Urothelium cell line (cell line): ENCODE data around the gene CEP104.

Source experiments
- DNase-seq: peaks from one replicate; pipeline ENCODE4 v3.0.0; 2011; ENCODE audit warnings: low spot score, mixed read lengths
- FAIRE-seq: peaks from 2 replicates; lab custom pipeline; 2011; peaks lifted over from hg19 to GRCh38; lab: Jason Lieb, UNC

Gene CEP104

GRCh38 chr1:3767328-3767925 lies 89.6 kb downstream of the CEP104 start:
- no peak for FAIRE-seq
- no peak for DNase-seq

- no peak for FAIRE-seq
- DNase-seq = no peak
These were observed 93.5 kb downstream of the CEP104 start for GRCh38 chr1:3763351-3764125.

- no peak for DNase-seq
- no peak for FAIRE-seq
These were observed 94.2 kb downstream of the CEP104 start for GRCh38 chr1:3762873-3763228.

GRCh38 chr1:3762151-3762872 lies 94.7 kb downstream of the CEP104 start:
- DNase-seq (no peak), FAIRE-seq (no peak)
